Measurements from ENCODE around the gene NUTM1. TPM values are rescaled to one million over a fixed set of nuclear protein-coding genes. Genes with fewer than 3 reads are reported as not detected.
"Not testable (repeated sequence)": the region's sequence is repeated elsewhere in the genome, so short reads cannot be mapped to it uniquely, and the experiment has no call there.

Gene NUTM1
- total RNA-seq, 1 donor: not detected

DNA sequence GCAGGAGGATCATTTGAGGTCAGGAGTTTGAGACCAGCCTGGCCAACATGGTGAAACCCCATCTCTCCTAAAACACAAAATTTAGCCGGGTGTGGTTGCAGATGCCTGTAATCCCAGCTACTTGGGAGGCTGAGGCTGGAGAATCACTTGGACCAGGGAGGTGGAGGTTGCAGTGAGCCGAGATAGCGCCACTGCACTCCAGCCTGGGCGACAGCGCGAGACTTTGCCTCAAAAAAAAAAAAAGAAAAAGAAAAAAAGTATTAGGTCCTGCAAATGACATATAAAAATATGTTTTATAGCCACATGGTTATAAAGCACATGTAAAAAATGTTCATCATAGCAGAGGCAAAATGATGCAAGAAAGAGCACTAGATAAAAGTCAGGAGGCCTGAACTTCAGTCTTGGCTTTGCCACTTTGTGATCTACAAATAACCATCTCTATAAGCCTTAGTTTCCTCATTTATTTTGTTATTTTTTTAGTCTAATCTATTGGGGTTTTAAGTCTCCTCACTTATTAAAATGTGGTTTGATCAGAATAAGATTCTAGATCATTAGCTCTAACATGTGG is 10.5 kb upstream of the NUTM1 start:
- Histone ChIP-seq H3K4me3 (ENCODE audit: low read length) (no peak overlapping the region), H3K9me3 (ENCODE audit: low read depth, low read length) (no peaks in the 10 kb centered on the region), H3K4me1 (ENCODE audit: insufficient read depth, low read length) (peaks cover 66% of the 10 kb centered on the region), H3K27me3 (ENCODE audit: insufficient read depth, low read length) (no peaks in the 10 kb centered on the region)

GRCh38 chr15:34334672-34335071 is 8.4 kb upstream of the NUTM1 start:
- H3K4me3 ChIP-seq (ENCODE audit: low read length): peak overlapping the region; percentile 92
- peaks cover 60% of the 10 kb centered on the region for H3K4me1 ChIP-seq (ENCODE audit: insufficient read depth, low read length)
- H3K27me3 ChIP-seq (ENCODE audit: insufficient read depth, low read length): no peaks in the 10 kb centered on the region
- H3K9me3 ChIP-seq (ENCODE audit: low read depth, low read length): no peaks in the 10 kb centered on the region

DNA sequence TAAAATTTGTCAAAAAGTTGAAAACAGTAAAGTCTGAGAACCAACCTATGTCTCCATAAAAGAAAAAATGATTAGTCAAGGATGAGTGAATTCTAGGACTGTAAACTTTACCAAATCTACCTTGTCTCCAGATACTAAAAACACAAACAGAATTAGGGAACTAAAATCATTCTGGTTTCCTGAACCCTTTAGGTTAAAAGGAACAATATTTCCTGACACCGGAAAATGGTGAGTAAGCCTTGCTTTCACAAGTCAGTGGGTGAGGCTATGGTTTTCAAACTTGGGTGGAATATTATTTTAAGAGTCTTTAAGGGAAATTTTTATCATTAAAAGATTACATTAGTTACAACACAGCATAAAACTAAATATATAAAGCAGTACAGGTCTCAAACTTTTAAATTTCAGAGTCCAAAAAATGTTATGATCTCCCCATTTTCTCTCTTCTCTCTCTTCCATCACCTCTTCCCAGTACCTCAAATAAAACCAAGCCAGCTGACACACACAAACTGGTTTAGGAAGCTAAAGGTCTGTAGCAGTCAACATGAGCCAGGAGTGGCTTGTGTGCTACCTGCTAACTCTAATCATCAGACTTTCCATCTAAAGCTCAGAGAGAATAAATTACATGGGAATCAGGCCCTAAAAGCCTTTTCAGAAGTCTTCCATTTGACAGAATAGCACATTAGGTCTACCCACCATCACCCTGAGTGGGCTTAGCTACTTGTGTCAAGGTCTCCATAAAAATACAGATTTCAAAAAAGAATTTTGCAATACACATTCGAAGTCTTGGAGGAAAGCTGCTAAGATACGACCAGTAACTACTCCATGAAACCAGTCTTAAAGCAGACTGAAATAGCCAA is 7.7 kb upstream of the NUTM1 start:
- Histone ChIP-seq H3K4me3 (ENCODE audit: low read length) (peak overlapping the region; percentile 92), H3K9me3 (ENCODE audit: low read depth, low read length) (no peaks in the 10 kb centered on the region), H3K27me3 (ENCODE audit: insufficient read depth, low read length) (no peaks in the 10 kb centered on the region), H3K4me1 (ENCODE audit: insufficient read depth, low read length) (peaks cover 59% of the 10 kb centered on the region)

GRCh38 chr15:34336231-34336990 is 6.7 kb upstream of the NUTM1 start:
- no peaks in the 10 kb centered on the region for H3K27me3 ChIP-seq (ENCODE audit: insufficient read depth, low read length)
- H3K9me3 ChIP-seq (ENCODE audit: low read depth, low read length): no peaks in the 10 kb centered on the region
- H3K4me3 ChIP-seq (ENCODE audit: low read length): peak overlapping the region; percentile 92
- H3K4me1 ChIP-seq (ENCODE audit: insufficient read depth, low read length): peaks cover 62% of the 10 kb centered on the region

GRCh38 chr15:34336991-34337556 is 6.0 kb upstream of the NUTM1 start:
- H3K4me1 ChIP-seq (ENCODE audit: insufficient read depth, low read length): peaks cover 68% of the 10 kb centered on the region
- H3K4me3 ChIP-seq (ENCODE audit: low read length): peak overlapping the region; percentile 92
- no peaks in the 10 kb centered on the region for H3K27me3 ChIP-seq (ENCODE audit: insufficient read depth, low read length)
- H3K9me3 ChIP-seq (ENCODE audit: low read depth, low read length): no peaks in the 10 kb centered on the region

GRCh38 chr15:34337557-34338306 is 5.4 kb upstream of the NUTM1 start, which contains the start of gene SLC12A6:
SLC12A6 (minus strand) TSS chr15:34337781; CDS start chr15:34336680, 1,101 bp downstream.
- peak within 1 kb of the TSS; percentile 92 for H3K4me3 ChIP-seq (ENCODE audit: low read length)
- peaks cover 66% of the 10 kb centered on the region for H3K4me1 ChIP-seq (ENCODE audit: insufficient read depth, low read length)
- no peaks in the 10 kb centered on the region for H3K27me3 ChIP-seq (ENCODE audit: insufficient read depth, low read length)
- H3K9me3 ChIP-seq (ENCODE audit: low read depth, low read length): no peaks in the 10 kb centered on the region

GRCh38 chr15:34338347-34338746 is 4.8 kb upstream of the NUTM1 start:
- Histone ChIP-seq H3K4me3 (ENCODE audit: low read length) (peak overlapping the region; percentile 92), H3K4me1 (ENCODE audit: insufficient read depth, low read length) (peaks cover 61% of the 10 kb centered on the region), H3K27me3 (ENCODE audit: insufficient read depth, low read length) (no peaks in the 10 kb centered on the region)

GRCh38 chr15:34339946-34340345 is 3.2 kb upstream of the NUTM1 start:
- no peaks in the 10 kb centered on the region for H3K9me3 ChIP-seq (ENCODE audit: low read depth, low read length)
- H3K4me3 ChIP-seq (ENCODE audit: low read length): no peak overlapping the region
- H3K27me3 ChIP-seq (ENCODE audit: insufficient read depth, low read length): no peaks in the 10 kb centered on the region
- H3K4me1 ChIP-seq (ENCODE audit: insufficient read depth, low read length): peaks cover 48% of the 10 kb centered on the region

More at GRCh38 chr15:34338347-34338746, 4.8 kb upstream of the NUTM1 start:
- H3K9me3 ChIP-seq (ENCODE audit: low read depth, low read length): no peaks in the 10 kb centered on the region

- H3K4me1 ChIP-seq (ENCODE audit: insufficient read depth, low read length): peaks cover 37% of the 10 kb centered on the region
- no peaks in the 10 kb centered on the region for H3K9me3 ChIP-seq (ENCODE audit: low read depth, low read length)
- H3K27me3 ChIP-seq (ENCODE audit: insufficient read depth, low read length): no peaks in the 10 kb centered on the region
- H3K4me3 ChIP-seq (ENCODE audit: low read length): peak overlapping the region; percentile 98
Measured at GRCh38 chr15:34341381-34342212, 1.5 kb upstream of the NUTM1 start.

GRCh38 chr15:34342213-34342736 is 840 bp upstream of the NUTM1 start:
- H3K9me3 ChIP-seq (ENCODE audit: low read depth, low read length); H3K27me3 ChIP-seq (ENCODE audit: insufficient read depth, low read length): not testable (repeated sequence)
- H3K4me3 ChIP-seq (ENCODE audit: low read length): peak overlapping the region; percentile 98
- peaks cover 31% of the 10 kb centered on the region for H3K4me1 ChIP-seq (ENCODE audit: insufficient read depth, low read length)

GRCh38 chr15:34347951-34348638 is 5.0 kb downstream of the NUTM1 start:
- Histone ChIP-seq H3K4me1 (ENCODE audit: insufficient read depth, low read length) (no peaks in the 10 kb centered on the region), H3K4me3 (ENCODE audit: low read length) (no peak overlapping the region), H3K27me3 (ENCODE audit: insufficient read depth, low read length) (no peaks in the 10 kb centered on the region), H3K9me3 (ENCODE audit: low read depth, low read length) (no peaks in the 10 kb centered on the region)

DNA sequence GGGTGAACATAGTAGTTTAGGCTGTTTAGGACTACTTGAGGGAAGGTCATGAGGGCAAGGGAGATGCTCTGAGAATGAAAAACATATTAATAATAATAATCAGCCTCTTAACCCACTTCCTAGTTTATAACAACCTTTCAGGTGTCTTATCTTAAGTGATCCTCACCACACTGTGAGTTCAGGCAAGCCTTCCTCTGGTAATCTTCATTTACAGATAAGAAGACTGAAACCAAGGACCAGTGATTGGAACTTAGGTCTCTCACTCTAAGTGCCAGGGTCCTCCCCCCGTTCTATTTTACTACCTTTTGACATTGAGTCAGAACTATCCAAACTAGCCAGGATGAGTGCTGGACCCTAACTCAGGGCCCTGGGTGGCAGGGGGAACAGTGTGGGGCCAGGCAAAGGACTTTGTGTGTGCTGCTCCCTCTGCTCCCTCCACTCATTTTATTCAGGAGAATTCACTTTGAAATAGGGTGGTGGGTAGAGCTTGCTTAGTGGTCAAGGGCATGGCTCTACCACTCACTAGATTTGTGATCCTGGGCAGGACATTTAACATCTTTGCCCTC is 5.7 kb downstream of the NUTM1 start:
- H3K4me3 ChIP-seq (ENCODE audit: low read length): no peak overlapping the region

GRCh38 chr15:34349769-34350168 is 6.7 kb downstream of the NUTM1 start:
- Histone ChIP-seq H3K4me1 (ENCODE audit: insufficient read depth, low read length) (no peaks in the 10 kb centered on the region), H3K27me3 (ENCODE audit: insufficient read depth, low read length) (no peaks in the 10 kb centered on the region), H3K9me3 (ENCODE audit: low read depth, low read length) (no peaks in the 10 kb centered on the region), H3K4me3 (ENCODE audit: low read length) (no peak overlapping the region)

More for the DNA sequence above, 5.7 kb downstream of the NUTM1 start:
- no peaks in the 10 kb centered on the region for H3K27me3 ChIP-seq (ENCODE audit: insufficient read depth, low read length)
- no peaks in the 10 kb centered on the region for H3K4me1 ChIP-seq (ENCODE audit: insufficient read depth, low read length)
- H3K9me3 ChIP-seq (ENCODE audit: low read depth, low read length): no peaks in the 10 kb centered on the region

Measured in mononuclear cell (primary cell).